OCI-LY1 (cell line): Measurements from ENCODE around the gene GOLGA3.

Experiments used
- H2AFZ ChIP-seq: fragments of 200-600 bp; sonication (generic), shearing (Covaris generic); 2 replicates; pipeline ENCODE4 v1.6.0; 2014; ENCODE audit warnings: antibody characterized with exemption, mild to moderate bottlenecking, low read length
- H3F3A ChIP-seq: fragments of 200-600 bp; sonication (generic), shearing (Covaris generic); 2 replicates; pipeline ENCODE4 v1.6.0; 2014; ENCODE audit warnings: mild to moderate bottlenecking, antibody characterized with exemption, low read length, moderate library complexity; ENCODE audit not compliant: insufficient read depth
- H3K27ac ChIP-seq: fragments of 200-600 bp; sonication (generic); 2 replicates; pipeline ENCODE4 v1.5.1; 2014; ENCODE audit warnings: low read length, mixed run types, mild to moderate bottlenecking, low read depth; ENCODE audit not compliant: poor library complexity, severe bottlenecking
- H3K27me3 ChIP-seq: fragments of 200-600 bp; sonication (generic); 2 replicates; pipeline ENCODE4 v1.6.0; 2014; ENCODE audit warnings: antibody characterized with exemption, mild to moderate bottlenecking, low read length, moderate library complexity; ENCODE audit not compliant: insufficient read depth
- H3K36me3 ChIP-seq: fragments of 200-600 bp; sonication (generic); 2 replicates; pipeline ENCODE4 v1.6.1; 2014; ENCODE audit warnings: mild to moderate bottlenecking, antibody characterized with exemption, low read length, moderate library complexity, mixed read lengths; ENCODE audit not compliant: insufficient read depth
- H3K4me1 ChIP-seq: fragments of 200-600 bp; sonication (generic); 2 replicates; pipeline ENCODE4 v1.5.1; 2014; ENCODE audit warnings: mild to moderate bottlenecking, low read length, moderate library complexity; ENCODE audit not compliant: insufficient read depth, severe bottlenecking
- H3K4me2 ChIP-seq: fragments of 200-600 bp; sonication (generic), shearing (Covaris generic); 2 replicates; pipeline ENCODE4 v1.6.1; 2014; ENCODE audit warnings: low read length
- H3K4me3 ChIP-seq: fragments of 200-600 bp; sonication (generic); 2 replicates; pipeline ENCODE4 v1.5.1; 2014; ENCODE audit warnings: low read length, low read depth, mild to moderate bottlenecking, mixed read lengths; ENCODE audit not compliant: poor library complexity, severe bottlenecking
- H3K79me2 ChIP-seq: fragments of 200-600 bp; shearing (Covaris generic); 2 replicates; pipeline ENCODE4 v1.6.1; 2016; ENCODE audit warnings: mixed run types, low read length, mixed read lengths; ENCODE audit not compliant: insufficient read depth
- H3K9ac ChIP-seq: fragments of 200-600 bp; sonication (generic), shearing (Covaris generic); 2 replicates; pipeline ENCODE4 v1.6.1; 2014; ENCODE audit warnings: mild to moderate bottlenecking, low read length, mixed read lengths
- H3K9me2 ChIP-seq: fragments of 200-600 bp; sonication (generic), shearing (Covaris generic); 2 replicates; pipeline ENCODE4 v1.6.1; 2014; ENCODE audit warnings: low read depth, mild to moderate bottlenecking, low read length, mixed read lengths
- H3K9me3 ChIP-seq: fragments of 200-600 bp; shearing (Covaris generic); 2 replicates; pipeline ENCODE4 v1.6.1; 2014; ENCODE audit warnings: low read length, mixed read lengths
- H4K20me1 ChIP-seq: fragments of 200-600 bp; sonication (generic), shearing (Covaris generic); 2 replicates; pipeline ENCODE4 v1.6.0; 2016; ENCODE audit warnings: mild to moderate bottlenecking, low read length; ENCODE audit not compliant: insufficient read depth
- EZH2 ChIP-seq: fragments of 200-600 bp; sonication (generic), shearing (Covaris generic); IDR thresholded peaks from 2 replicates; pipeline ENCODE4 v1.8.0; 2017; ENCODE audit warnings: borderline replicate concordance, mixed run types, mild to moderate bottlenecking, antibody characterized with exemption, low read length, moderate library complexity, mixed read lengths
- TF ChIP-seq, protein P1 (sequence below): fragments of 200-600 bp; sonication (generic), shearing (Covaris generic); IDR thresholded peaks from 2 replicates; pipeline ENCODE4 v1.5.1; 2017; ENCODE audit warnings: mild to moderate bottlenecking, antibody characterized with exemption, low read length, moderate library complexity, mixed read lengths

Gene GOLGA3

GRCh38 chr12:132827763-132828703 lies 636 bp downstream of the GOLGA3 start:
- H3K4me2 ChIP-seq, result peak overlapping the region; percentile 67
- H3K79me2 ChIP-seq, result peaks cover 17% of the 10 kb centered on the region; the same call in 1 of the 2 replicates
- TF ChIP-seq, protein P1, sequence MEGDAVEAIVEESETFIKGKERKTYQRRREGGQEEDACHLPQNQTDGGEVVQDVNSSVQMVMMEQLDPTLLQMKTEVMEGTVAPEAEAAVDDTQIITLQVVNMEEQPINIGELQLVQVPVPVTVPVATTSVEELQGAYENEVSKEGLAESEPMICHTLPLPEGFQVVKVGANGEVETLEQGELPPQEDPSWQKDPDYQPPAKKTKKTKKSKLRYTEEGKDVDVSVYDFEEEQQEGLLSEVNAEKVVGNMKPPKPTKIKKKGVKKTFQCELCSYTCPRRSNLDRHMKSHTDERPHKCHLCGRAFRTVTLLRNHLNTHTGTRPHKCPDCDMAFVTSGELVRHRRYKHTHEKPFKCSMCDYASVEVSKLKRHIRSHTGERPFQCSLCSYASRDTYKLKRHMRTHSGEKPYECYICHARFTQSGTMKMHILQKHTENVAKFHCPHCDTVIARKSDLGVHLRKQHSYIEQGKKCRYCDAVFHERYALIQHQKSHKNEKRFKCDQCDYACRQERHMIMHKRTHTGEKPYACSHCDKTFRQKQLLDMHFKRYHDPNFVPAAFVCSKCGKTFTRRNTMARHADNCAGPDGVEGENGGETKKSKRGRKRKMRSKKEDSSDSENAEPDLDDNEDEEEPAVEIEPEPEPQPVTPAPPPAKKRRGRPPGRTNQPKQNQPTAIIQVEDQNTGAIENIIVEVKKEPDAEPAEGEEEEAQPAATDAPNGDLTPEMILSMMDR, result no peak
- TF ChIP-seq EZH2, result no peak
- peaks cover 17% of the 10 kb centered on the region for H3K4me1 ChIP-seq
- H3K27me3 ChIP-seq, result no peaks in the 10 kb centered on the region
- H3K9me3 ChIP-seq, result no peaks in the 10 kb centered on the region
- H3K9ac ChIP-seq, result peak overlapping the region; percentile 76
- H3F3A ChIP-seq, result no peaks in the 10 kb centered on the region
- no peak overlapping the region for H2AFZ ChIP-seq
- H3K36me3 ChIP-seq, result peaks cover 42% of the 10 kb centered on the region
- H3K4me3 ChIP-seq, result peak overlapping the region; percentile 85
- no peaks in the 10 kb centered on the region for H3K9me2 ChIP-seq
- H4K20me1 ChIP-seq, result no peaks in the 10 kb centered on the region
- H3K27ac ChIP-seq, result no peak overlapping the region

- Histone ChIP-seq H3K4me2 (no peak overlapping the region), H3K9me2 (no peaks in the 10 kb centered on the region), H4K20me1 (no peaks in the 10 kb centered on the region), H3K27ac (no peak overlapping the region), H3F3A (no peaks in the 10 kb centered on the region), H3K36me3 (peaks cover 47% of the 10 kb centered on the region), H3K4me1 (peaks cover 18% of the 10 kb centered on the region), H3K9me3 (no peaks in the 10 kb centered on the region), H3K9ac (no peak overlapping the region), H3K27me3 (no peaks in the 10 kb centered on the region), H3K79me2 (peaks cover 17% of the 10 kb centered on the region; the same call in 1 of the 2 replicates), H2AFZ (no peak overlapping the region), H3K4me3 (no peak overlapping the region)
- TF ChIP-seq EZH2, result no peak
- TF ChIP-seq, protein P1, result no peak
Measured at GRCh38 chr12:132825861-132826260, 2.8 kb downstream of the GOLGA3 start.

DNA sequence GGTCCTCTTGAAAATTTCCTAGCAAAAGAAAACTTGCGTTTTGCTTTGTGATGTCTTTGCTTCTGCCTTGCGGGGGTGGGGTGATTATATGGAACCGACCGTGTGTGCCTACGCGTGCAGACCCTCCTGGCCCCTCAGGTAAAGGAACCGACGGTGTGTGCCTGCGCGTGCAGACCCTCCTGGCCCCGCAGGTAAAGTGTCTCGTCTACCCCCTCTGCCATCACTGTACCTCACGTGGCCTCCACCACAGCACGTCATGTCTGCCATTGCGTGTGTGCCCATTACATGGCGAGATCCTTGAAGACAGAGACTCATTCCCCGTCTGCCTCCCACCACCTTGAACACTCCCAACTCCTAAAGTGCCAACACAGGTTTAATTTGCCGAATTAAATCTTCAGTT lies 3.6 kb downstream of the GOLGA3 start:
- H3K4me1 ChIP-seq, result peaks cover 25% of the 10 kb centered on the region
- no peak for TF ChIP-seq EZH2
- TF ChIP-seq, protein P1, result no peak

More for the DNA sequence above, 3.6 kb downstream of the GOLGA3 start:
- Histone ChIP-seq H3K9me2 (no peaks in the 10 kb centered on the region), H3F3A (no peaks in the 10 kb centered on the region), H4K20me1 (no peaks in the 10 kb centered on the region), H3K9ac (no peak overlapping the region), H3K27me3 (no peaks in the 10 kb centered on the region), H3K4me2 (no peak overlapping the region), H3K79me2 (peaks cover 17% of the 10 kb centered on the region; the same call in 1 of the 2 replicates), H3K27ac (no peak overlapping the region), H3K4me3 (no peak overlapping the region), H2AFZ (no peak overlapping the region), H3K9me3 (no peaks in the 10 kb centered on the region), H3K36me3 (peaks cover 53% of the 10 kb centered on the region)
